GM19467 (cell line): Measurements from ENCODE around the gene SEMA4D.

Experiments used
- ATAC-seq: cut with Tn5 transposase; IDR thresholded peaks from one replicate; pipeline ENCODE4 v1.9.1; 2021; ENCODE audit warnings: mild to moderate bottlenecking, moderate library complexity; ENCODE audit not compliant: unreplicated experiment

SEMA4D gene

GRCh38 chr9:89468281-89468960, 29.5 kb downstream of the SEMA4D start:
- ATAC-seq: no peak

DNA sequence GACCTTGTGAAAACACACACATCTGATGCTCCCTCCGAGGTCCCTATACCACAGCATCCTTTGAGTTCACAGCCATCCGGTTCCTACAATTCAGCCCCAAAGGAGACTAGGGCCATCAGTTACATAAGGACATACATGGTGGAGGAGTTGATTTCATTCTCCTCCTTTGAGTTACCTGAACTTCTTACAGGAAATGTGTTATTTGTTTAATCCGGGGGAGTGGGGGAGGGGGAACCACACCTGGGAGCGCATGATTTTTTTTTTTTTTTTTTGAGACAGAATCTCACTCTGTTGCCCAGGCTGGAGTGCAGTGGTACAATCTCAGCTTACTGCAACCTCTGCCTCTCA, 30.7 kb downstream of the SEMA4D start:
- peak; percentile 13 for ATAC-seq

DNA sequence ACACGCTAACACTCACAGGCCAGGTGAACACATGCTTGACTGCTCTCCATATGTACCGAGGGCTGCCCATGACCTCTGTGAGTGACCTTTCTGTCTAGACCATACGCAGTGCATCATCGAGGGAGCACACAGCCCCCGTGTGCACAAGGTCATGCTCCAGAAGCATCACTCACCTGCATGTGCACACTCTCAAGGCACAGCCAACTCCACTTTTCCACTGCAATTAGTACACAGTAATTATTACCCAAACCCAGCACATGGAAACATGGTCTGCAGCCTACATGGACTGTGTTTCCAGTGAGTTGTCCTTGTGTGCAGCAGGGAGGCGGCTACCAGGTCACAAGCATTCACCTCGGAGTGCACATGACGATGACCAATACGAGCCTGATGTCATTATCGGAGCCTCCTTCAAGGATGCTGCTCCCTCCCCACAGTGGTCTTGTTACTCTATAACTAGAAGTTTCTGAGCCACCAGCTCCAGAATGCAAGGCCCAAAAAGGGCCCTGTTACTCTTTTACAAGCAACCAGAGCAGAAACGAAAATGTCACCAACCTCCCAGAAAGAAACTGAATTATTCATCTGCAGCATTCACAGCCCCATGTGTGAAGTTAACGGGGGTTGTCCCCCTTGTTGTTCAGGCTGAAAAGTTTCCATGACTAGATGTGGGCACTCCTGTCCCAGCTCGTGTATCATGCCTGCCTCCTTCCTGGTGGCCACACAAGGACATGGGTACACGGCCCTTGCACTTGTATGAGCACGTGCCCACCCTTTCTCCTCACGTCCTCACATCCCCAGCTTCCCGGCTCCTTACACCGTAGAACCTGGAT, 31.2 kb downstream of the SEMA4D start:
- ATAC-seq: peak; percentile 71

- no peak for ATAC-seq
Observed at GRCh38 chr9:89465726-89466308, 32.1 kb downstream of the SEMA4D start.

- ATAC-seq: no peak
Observed at GRCh38 chr9:89465001-89465451, 32.9 kb downstream of the SEMA4D start.

- ATAC-seq: peak; percentile 31
Observed at GRCh38 chr9:89464300-89464901, 33.5 kb downstream of the SEMA4D start.

GRCh38 chr9:89462817-89463683, 34.9 kb downstream of the SEMA4D start:
- no peak for ATAC-seq

GRCh38 chr9:89462199-89462598, 35.7 kb downstream of the SEMA4D start:
- ATAC-seq: no peak

DNA sequence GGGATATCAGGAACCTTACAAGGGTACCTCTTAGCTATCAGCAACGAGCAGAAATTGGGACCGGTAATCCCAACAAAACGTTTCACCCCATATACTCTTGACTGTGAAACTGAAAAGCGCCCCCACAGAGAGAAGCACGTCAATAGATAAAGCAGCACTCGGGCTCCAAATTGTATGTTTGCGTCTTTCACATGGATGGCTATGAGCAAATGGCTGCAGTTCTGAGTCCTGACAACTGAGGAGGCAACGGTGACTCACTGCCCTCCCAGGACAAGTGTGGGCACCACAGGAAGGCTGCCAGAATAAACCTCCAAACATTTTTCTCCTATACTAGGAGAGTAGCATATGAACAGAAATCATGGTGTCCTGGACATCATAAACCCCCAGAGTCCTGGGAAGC, 36.6 kb downstream of the SEMA4D start:
- ATAC-seq: no peak

GRCh38 chr9:89460551-89460950, 37.4 kb downstream of the SEMA4D start:
- no peak for ATAC-seq

GRCh38 chr9:89458768-89459496, 39.0 kb downstream of the SEMA4D start:
- no peak for ATAC-seq

GRCh38 chr9:89457376-89457855, 40.5 kb downstream of the SEMA4D start:
- no peak for ATAC-seq

- no peak for ATAC-seq
Observed at GRCh38 chr9:89455356-89455824, 42.5 kb downstream of the SEMA4D start.

DNA sequence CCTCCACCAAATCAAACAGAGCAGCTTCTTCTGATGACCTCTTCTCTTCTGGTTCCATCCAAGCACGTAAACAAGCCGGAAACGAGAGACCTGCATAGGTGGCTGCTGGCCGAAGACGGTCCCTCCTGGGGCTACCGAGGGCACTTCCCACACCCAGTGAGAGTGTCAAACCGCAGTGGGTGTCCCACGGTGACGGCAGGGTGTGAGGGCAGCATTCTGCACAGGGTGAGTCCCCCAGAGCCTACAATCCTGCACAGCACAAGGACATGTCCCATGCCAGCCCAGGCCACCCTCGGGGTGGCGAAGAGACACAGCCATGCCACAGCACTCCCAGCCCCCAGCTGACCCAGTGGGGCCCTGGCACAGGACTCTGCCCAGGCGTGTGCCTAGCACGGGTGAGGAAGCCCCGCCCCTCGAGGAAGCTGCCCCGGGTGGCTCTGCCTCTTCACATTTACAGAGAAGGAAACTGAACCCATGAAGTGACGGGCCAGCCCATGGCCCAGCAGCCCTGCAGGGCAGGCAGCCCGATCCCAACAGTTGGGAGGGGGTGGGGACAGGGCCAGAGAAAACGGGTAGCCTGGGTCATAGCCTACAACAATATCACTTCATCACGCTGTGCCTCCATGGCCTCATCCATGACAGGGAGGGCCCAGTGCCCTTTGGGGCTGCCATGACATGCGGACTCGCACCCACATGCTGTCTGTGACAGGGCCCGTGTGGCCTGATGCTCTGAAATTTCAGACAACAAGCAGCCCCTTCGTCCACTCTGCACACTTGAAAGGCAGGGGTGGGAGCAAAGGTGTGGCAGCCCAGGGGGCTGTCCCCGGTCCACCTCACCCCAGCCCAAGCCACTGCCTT, 43.2 kb downstream of the SEMA4D start:
- ATAC-seq: no peak

DNA sequence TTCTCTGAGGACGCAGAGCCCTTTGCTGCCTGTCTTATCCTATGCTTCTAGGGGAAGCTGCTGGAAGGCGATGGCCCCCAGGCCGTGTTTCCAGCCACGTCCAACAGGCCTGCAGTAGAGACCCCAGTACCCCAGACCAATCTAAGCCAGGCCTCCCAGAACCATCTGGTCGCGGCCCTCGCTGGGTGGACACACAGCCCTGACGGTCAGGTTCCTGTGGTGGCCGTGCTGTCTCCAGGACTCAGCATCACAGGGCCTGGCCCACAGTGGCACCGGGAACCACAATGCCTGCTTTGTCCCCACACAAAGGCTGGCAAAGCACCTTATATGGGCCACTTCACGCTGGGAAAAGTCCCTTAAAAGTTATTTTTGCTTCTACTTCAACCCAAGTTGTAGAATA, 44.5 kb downstream of the SEMA4D start:
- no peak for ATAC-seq

GRCh38 chr9:89452561-89452960, 45.4 kb downstream of the SEMA4D start:
- no peak for ATAC-seq

- no peak for ATAC-seq
Observed at GRCh38 chr9:89450213-89450612, 47.7 kb downstream of the SEMA4D start.

DNA sequence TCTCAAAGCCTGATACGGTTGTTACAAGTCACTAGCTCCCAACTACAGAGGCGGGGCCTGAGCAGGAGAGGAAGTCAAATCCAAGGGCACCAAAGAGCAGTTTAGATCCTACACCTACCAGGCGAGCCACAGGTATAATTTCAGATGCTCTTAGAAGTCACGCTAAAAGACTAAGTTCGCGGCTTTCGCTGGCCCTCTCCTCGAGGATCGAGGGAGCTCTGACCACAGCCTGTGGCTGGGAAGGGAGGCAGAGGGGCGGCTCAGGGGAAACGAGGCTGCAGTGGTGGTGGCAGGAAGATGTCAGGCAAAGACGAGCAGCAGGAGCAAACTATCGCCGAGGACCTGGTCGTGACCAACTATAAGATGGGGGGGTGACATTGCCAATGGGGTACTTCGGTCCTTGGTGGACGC, 48.6 kb downstream of the SEMA4D start:
- ATAC-seq: no peak

- ATAC-seq: no peak
Observed at GRCh38 chr9:89448821-89449220, 49.1 kb downstream of the SEMA4D start.
